ENCODE results near the gene CEP83.

DNA sequence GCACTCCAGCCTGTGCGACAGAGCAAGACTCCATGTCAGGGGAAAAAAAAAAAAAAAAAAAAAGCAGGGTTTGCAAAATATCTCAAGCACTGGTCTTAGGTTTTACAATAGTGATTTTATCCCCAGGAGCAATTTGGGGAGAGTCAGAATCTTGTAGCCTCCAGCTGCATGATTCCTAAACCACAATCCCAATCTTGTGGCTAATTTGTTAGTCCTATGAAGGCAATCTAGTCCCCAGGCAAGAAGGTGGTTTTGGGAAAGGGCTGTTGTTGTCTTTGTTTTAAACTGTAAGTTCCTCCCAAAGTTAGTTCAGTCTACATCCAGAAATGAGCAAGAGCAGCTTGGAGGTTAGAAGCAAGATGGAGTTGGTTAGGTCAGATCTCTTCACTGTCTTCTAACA, 175.6 kb downstream of the CEP83 start:
- TF ChIP-seq, protein P1, sequence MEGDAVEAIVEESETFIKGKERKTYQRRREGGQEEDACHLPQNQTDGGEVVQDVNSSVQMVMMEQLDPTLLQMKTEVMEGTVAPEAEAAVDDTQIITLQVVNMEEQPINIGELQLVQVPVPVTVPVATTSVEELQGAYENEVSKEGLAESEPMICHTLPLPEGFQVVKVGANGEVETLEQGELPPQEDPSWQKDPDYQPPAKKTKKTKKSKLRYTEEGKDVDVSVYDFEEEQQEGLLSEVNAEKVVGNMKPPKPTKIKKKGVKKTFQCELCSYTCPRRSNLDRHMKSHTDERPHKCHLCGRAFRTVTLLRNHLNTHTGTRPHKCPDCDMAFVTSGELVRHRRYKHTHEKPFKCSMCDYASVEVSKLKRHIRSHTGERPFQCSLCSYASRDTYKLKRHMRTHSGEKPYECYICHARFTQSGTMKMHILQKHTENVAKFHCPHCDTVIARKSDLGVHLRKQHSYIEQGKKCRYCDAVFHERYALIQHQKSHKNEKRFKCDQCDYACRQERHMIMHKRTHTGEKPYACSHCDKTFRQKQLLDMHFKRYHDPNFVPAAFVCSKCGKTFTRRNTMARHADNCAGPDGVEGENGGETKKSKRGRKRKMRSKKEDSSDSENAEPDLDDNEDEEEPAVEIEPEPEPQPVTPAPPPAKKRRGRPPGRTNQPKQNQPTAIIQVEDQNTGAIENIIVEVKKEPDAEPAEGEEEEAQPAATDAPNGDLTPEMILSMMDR (conservative IDR thresholded peaks at IDR 0.05; ENCODE audit: low read depth in 2 of 2) = no peak
- TF ChIP-seq EZH2 (IDR thresholded peaks at IDR 0.05; ENCODE audit: low read depth, unreplicated experiment) (no peak), JUNB (IDR thresholded peaks at IDR 0.05; ENCODE audit: unreplicated experiment) (no peak), POLR2AphosphoS5 (IDR thresholded peaks at IDR 0.05; ENCODE audit: low read depth) (no peak), EZH2phosphoT487 (IDR thresholded peaks at IDR 0.05; ENCODE audit: unreplicated experiment) (no peak)
- TF ChIP-seq, protein P2, sequence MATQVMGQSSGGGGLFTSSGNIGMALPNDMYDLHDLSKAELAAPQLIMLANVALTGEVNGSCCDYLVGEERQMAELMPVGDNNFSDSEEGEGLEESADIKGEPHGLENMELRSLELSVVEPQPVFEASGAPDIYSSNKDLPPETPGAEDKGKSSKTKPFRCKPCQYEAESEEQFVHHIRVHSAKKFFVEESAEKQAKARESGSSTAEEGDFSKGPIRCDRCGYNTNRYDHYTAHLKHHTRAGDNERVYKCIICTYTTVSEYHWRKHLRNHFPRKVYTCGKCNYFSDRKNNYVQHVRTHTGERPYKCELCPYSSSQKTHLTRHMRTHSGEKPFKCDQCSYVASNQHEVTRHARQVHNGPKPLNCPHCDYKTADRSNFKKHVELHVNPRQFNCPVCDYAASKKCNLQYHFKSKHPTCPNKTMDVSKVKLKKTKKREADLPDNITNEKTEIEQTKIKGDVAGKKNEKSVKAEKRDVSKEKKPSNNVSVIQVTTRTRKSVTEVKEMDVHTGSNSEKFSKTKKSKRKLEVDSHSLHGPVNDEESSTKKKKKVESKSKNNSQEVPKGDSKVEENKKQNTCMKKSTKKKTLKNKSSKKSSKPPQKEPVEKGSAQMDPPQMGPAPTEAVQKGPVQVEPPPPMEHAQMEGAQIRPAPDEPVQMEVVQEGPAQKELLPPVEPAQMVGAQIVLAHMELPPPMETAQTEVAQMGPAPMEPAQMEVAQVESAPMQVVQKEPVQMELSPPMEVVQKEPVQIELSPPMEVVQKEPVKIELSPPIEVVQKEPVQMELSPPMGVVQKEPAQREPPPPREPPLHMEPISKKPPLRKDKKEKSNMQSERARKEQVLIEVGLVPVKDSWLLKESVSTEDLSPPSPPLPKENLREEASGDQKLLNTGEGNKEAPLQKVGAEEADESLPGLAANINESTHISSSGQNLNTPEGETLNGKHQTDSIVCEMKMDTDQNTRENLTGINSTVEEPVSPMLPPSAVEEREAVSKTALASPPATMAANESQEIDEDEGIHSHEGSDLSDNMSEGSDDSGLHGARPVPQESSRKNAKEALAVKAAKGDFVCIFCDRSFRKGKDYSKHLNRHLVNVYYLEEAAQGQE (IDR thresholded peaks at IDR 0.05; ENCODE audit: unreplicated experiment) = no peak

Data from GM23338 (cell line).